Embryonic facial prominence (tissue), 1 donor: ENCODE data around the gene PIGH.
A peak's percentile ranks its signal among the peaks of the same experiment; 100 is the strongest.
"Not testable (repeated sequence)": the region's sequence is repeated elsewhere in the genome, so short reads cannot be mapped to it uniquely, and the experiment has no call there.

ENCODE experiments used
- DNase-seq: peaks from one replicate; pipeline ENCODE4 v3.0.0-alpha.2; 2016; ENCODE audit errors: extremely low spot score

PIGH gene

GRCh38 chr14:67599698-67600561 is at the start of gene PIGH:
TSS of gene PIGH (minus strand) at chr14:67600268. CDS start at chr14:67600203, 65 bp downstream.
- DNase-seq = peak; percentile 71

GRCh38 chr14:67646131-67646530 is 46.1 kb upstream of the PIGH start:
- no peak for DNase-seq

- no peak for DNase-seq
These were observed 45.3 kb upstream of the PIGH start for GRCh38 chr14:67645414-67645813.

- DNase-seq = no peak
These were observed 44.4 kb upstream of the PIGH start for GRCh38 chr14:67644428-67644827.

DNA sequence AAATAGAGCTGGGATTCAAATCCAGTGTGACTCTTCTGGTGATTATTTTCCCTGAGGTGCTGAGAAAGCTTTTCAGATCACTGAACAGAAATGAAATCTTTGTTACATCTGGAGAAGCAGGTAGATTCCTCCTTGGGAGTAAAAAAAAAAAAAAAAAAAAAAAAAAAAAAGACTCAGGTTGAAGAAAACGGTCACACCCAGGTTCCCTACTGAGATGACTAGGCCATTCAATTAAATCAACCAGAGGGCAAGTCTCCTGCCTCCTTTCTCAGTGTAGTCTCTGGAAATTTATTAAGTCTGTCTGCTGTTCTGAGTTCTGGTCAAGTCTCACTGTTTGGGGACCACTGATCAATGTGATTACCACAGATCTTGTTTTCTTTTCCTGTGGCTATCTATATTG is 43.6 kb upstream of the PIGH start:
- DNase-seq = no peak

DNA sequence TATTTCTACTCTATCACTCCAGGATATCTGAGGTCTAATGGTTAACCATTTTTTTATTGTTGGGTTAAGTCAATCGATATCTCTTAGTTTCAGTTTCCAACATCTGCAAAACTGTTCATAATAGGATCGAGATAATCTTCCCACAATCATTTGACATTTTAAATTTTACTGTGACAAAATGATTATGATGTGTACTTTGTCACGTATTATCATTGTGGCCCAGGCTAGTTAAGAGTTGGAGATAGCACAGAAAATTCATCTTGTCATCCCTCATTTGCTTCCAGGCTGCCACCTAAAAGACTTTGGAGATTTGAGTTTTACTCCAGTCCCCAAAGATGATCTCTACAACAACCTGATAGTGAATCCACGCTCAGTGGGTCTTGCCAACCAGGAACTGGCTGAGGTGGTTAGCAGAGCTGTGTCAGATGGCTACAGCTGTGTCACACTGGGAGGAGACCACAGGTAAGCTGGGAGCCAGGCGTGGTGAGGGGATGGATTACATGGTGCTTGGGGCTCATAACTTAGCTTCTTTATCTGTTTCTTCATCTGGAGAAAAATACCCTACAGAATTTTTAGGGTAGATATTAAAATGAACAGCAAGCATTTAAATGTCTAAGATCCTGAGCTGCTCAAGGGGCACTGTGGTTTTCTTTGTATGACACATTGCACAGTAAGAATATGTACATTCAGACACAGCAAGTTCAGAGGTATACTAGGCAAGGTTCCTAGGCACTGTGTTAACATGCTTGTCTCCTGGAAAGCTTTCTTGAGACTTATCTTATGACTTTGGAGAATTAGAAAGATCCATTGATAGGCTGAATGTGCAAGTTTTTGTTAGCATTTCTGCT is 42.1 kb upstream of the PIGH start:
- no peak for DNase-seq

GRCh38 chr14:67641480-67641879 is 41.4 kb upstream of the PIGH start:
- no peak for DNase-seq

- DNase-seq = no peak
These were observed 38.6 kb upstream of the PIGH start for GRCh38 chr14:67638642-67639041.

GRCh38 chr14:67636361-67636919 is 36.4 kb upstream of the PIGH start:
- DNase-seq = no peak

- no peak for DNase-seq
These were observed 33.5 kb upstream of the PIGH start for GRCh38 chr14:67633451-67634147.

DNA sequence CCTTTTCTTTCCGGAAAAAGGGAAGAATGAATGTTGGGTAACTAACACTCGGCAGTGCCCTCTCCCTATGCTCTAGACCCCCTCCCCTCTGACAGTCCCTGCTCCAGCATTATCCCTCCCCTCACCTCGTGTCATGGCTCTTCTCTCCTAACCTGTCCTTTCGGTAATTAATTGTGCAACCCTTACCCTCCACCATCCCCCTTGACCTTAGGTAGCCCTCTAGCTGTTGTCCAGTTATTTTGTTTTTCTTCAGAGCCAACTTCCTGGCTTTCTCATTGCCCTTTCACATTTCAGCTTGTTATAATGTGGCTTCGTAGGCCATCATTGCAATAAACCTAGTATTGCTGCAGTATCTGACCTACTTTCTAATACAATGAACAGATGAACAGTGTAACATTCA is 30.9 kb upstream of the PIGH start:
- no peak for DNase-seq

DNA sequence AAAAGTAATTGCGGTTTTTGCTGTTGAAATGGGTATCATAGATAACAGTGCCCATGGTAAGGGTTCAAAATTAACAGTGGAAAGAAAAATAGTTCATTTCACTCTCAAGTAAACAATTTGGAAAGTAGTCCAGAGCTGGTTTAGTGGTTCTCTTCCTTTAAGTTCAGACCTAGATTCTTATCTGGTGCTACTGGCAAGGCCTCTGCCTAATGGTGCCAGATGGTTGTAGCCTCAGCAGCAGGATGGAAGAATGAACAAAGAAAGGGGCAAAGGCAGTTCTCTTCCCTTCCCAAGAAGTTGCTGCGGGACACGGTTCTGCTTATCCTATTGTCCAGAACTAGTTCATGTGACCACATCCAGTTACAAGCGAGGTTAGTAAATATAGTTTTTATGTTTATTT is 30.1 kb upstream of the PIGH start:
- DNase-seq = no peak

DNA sequence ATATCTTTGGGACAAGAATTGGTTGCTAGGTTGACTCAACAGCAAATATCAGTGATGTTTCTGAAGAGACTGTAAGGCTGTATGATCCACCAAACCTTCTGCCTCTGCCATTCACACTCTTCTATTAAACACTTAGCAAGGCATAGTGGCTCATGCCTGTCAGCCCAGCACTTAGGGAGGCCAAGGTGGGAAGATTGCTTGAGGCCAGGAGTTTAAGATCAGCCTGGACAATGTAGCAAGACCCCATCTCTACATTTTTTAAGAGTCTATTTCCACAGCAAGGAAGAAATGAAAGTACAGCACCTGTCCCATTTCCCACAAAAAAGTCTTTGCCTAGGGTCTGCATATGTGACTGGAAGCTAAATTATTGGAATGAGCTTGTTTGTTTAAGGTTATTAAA is 27.5 kb upstream of the PIGH start:
- DNase-seq = no peak

- not testable (repeated sequence) for DNase-seq
These were observed 26.1 kb upstream of the PIGH start for GRCh38 chr14:67626131-67626530.

DNA sequence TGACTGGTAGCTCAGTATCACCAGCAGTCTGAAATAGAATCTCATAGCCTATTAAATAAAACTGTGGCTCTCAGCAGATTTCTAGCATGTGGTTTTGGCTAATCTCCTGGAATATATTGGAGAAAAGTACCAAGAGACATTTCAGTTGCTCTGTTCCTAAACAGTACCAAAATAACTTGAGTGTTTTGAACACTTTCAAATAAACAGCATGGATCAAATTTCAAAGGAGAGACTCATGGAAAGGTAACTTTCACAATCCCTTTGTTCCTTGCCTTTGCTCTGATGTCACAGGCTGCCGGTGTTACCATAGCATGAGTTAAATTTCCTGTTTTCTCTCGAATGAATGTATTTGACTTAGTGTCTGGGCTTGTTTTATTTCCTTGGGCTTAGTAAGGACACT is 23.0 kb upstream of the PIGH start:
- no peak for DNase-seq

- no peak for DNase-seq
These were observed 22.6 kb upstream of the PIGH start for GRCh38 chr14:67622675-67623074.

DNA sequence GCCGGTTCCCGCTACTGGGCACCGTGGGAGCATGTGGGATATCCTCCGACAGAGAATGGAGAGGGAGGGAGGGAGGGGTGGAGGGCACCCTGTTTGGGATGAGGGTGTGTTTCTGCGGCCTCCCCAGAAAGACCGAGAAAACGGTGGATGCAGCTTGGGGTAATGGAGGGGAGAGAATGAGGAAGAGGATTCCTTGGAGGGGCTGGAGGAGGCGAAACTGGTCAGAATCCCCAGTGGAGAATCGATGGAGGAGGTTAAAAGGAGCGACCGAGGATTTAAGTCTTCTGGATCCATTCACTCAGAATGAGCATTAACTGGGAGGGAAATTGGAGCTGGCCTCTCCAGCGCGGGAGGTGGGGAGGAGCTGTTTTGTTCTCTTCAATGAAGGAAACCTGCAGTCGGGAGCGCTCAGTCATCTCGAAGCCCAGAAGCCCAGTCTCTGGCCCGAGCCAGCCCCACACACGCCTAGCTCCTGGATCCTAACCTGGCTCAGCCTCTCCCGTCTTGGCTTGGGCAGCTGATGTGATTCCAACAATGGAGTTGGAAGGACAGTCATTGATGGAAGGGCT is 20.2 kb upstream of the PIGH start:
- no peak for DNase-seq

GRCh38 chr14:67619446-67620216 is 19.6 kb upstream of the PIGH start, which contains the start of gene ARG2:
TSS of gene ARG2 (plus strand) at chr14:67619920. CDS start at chr14:67619978, 58 bp downstream.
- peak; percentile 84 for DNase-seq

GRCh38 chr14:67618617-67619063 is 18.6 kb upstream of the PIGH start:
- peak; percentile 74 for DNase-seq

GRCh38 chr14:67610491-67610890 is 10.4 kb upstream of the PIGH start:
- DNase-seq = no peak
